GM23338 (cell line): ENCODE measurements around the gene ZNF800. TPM values are rescaled to one million over a fixed set of nuclear protein-coding genes. Genes with fewer than 3 reads are reported as not detected.

Experiments used
- ATAC-seq: fragments of 200-7000 bp; cut with Tn5 transposase; 3 replicates; pipeline ENCODE4 v1.9.1; 2020
- DNase-seq: peaks from one replicate; pipeline ENCODE4 v3.0.0-alpha.2; 2015; ENCODE audit warnings: low spot score
- H2AFZ ChIP-seq: fragments of 200-600 bp; sonication (generic); 2 replicates; pipeline ENCODE4 v1.8.0; 2016; ENCODE audit warnings: antibody characterized with exemption, mild to moderate bottlenecking, moderate library complexity
- H3F3A ChIP-seq: fragments of 200-600 bp; sonication (generic); replicated peaks from 2 replicates; pipeline ENCODE4 v1.8.0; 2017; ENCODE audit warnings: antibody characterized with exemption, mixed run types, low read depth
- H3K27ac ChIP-seq: fragments of 200-600 bp; sonication (generic); 2 replicates; pipeline ENCODE4 v1.6.1; 2016; ENCODE audit warnings: low read depth
- H3K27me3 ChIP-seq: fragments of 200-600 bp; sonication (generic); 2 replicates; pipeline ENCODE4 v1.8.0; 2016; ENCODE audit warnings: mild to moderate bottlenecking, mixed run types, moderate library complexity; ENCODE audit not compliant: insufficient read depth
- H3K36me3 ChIP-seq: fragments of 200-600 bp; sonication (generic); 2 replicates; pipeline ENCODE4 v1.8.0; 2016; ENCODE audit warnings: mild to moderate bottlenecking; ENCODE audit not compliant: insufficient read depth
- H3K4me1 ChIP-seq: fragments of 200-600 bp; sonication (generic); 2 replicates; pipeline ENCODE4 v1.8.0; 2016; ENCODE audit warnings: mild to moderate bottlenecking, moderate library complexity; ENCODE audit not compliant: insufficient read depth
- H3K4me2 ChIP-seq: fragments of 200-600 bp; sonication (generic); 2 replicates; pipeline ENCODE4 v1.7.1; 2017; ENCODE audit warnings: mixed run types
- H3K4me3 ChIP-seq: fragments of 200-600 bp; sonication (generic); 2 replicates; pipeline ENCODE4 v1.6.1; 2016; ENCODE audit warnings: mixed run types
- H3K79me2 ChIP-seq: fragments of 200-600 bp; sonication (generic); replicated peaks from 2 replicates; pipeline ENCODE4 v1.8.0; 2017; ENCODE audit warnings: mild to moderate bottlenecking; ENCODE audit not compliant: insufficient read depth
- H3K9me2 ChIP-seq: fragments of 200-600 bp; sonication (generic); 2 replicates; pipeline ENCODE4 v1.8.0; 2017; ENCODE audit not compliant: insufficient read depth
- H4K20me1 ChIP-seq: fragments of 200-600 bp; sonication (generic); replicated peaks from 2 replicates; pipeline ENCODE4 v1.8.0; 2017; ENCODE audit warnings: mild to moderate bottlenecking; ENCODE audit not compliant: insufficient read depth
- H3K27ac Mint-ChIP-seq: 2 replicates; pipeline ENCODE4 v1.8.0; 2020; ENCODE audit warnings: inconsistent platforms, mild to moderate bottlenecking, moderate library complexity, mixed read lengths
- H3K27me3 Mint-ChIP-seq: 3 replicates; pipeline ENCODE4 v1.8.0; 2022; ENCODE audit warnings: low read depth, mild to moderate bottlenecking, moderate library complexity, mixed read lengths, inconsistent platforms; ENCODE audit not compliant: insufficient read depth, poor library complexity
- H3K36me3 Mint-ChIP-seq: 3 replicates; pipeline ENCODE4 v1.8.0; 2021; ENCODE audit warnings: low read depth, mild to moderate bottlenecking, inconsistent platforms, moderate library complexity, mixed read lengths
- H3K4me1 Mint-ChIP-seq: 3 replicates; pipeline ENCODE4 v1.8.0; 2020; ENCODE audit warnings: mild to moderate bottlenecking, inconsistent platforms, mixed read lengths
- H3K4me3 Mint-ChIP-seq: 3 replicates; pipeline ENCODE4 v1.8.0; 2021; ENCODE audit warnings: moderate library complexity, mild to moderate bottlenecking, inconsistent platforms, mixed read lengths
- H3K9me3 Mint-ChIP-seq: 3 replicates; pipeline ENCODE4 v1.8.0; 2020; ENCODE audit warnings: moderate library complexity, mild to moderate bottlenecking, inconsistent platforms, mixed read lengths
- CREB1 ChIP-seq: fragments of 250-450 bp; sonication (Bioruptor Pico); IDR thresholded peaks from 2 replicates; pipeline ENCODE4 v1.5.0; 2020; ENCODE audit warnings: low read depth, mild to moderate bottlenecking, moderate library complexity
- ETS1 ChIP-seq: IDR thresholded peaks from 2 replicates; pipeline ENCODE4 v1.6.1; 2016; ENCODE audit warnings: antibody characterized with exemption
- EZH2 ChIP-seq: fragments of 200-600 bp; sonication (generic); IDR thresholded peaks from one replicate; pipeline ENCODE4 v1.8.0; 2017; ENCODE audit warnings: antibody characterized with exemption, mild to moderate bottlenecking, low read depth; ENCODE audit not compliant: unreplicated experiment
- JUNB ChIP-seq: IDR thresholded peaks from one replicate; pipeline ENCODE4 v1.6.1; 2016; ENCODE audit warnings: antibody characterized with exemption; ENCODE audit not compliant: unreplicated experiment
- NANOG ChIP-seq: IDR thresholded peaks from 2 replicates; pipeline ENCODE4 v1.6.1; 2016; ENCODE audit warnings: antibody characterized with exemption, borderline replicate concordance
- POLR2AphosphoS5 ChIP-seq: IDR thresholded peaks from 2 replicates; pipeline ENCODE4 v1.6.1; 2016; ENCODE audit warnings: antibody characterized with exemption, low read depth
- REST ChIP-seq: IDR thresholded peaks from one replicate; pipeline ENCODE4 v1.6.1; 2018; ENCODE audit warnings: antibody characterized with exemption; ENCODE audit not compliant: unreplicated experiment
- STAT1 ChIP-seq: IDR thresholded peaks from one replicate; pipeline ENCODE4 v1.6.1; 2016; ENCODE audit warnings: antibody characterized with exemption; ENCODE audit not compliant: unreplicated experiment
- ZNF114 ChIP-seq: fragments of 250-450 bp; sonication (Bioruptor Pico); IDR thresholded peaks from 2 replicates; pipeline ENCODE4 v1.5.0; 2020; ENCODE audit warnings: mild to moderate bottlenecking, moderate library complexity
- ZNF331 ChIP-seq: fragments of 250-450 bp; sonication (Bioruptor Pico); IDR thresholded peaks from 2 replicates; pipeline ENCODE4 v1.5.0; 2020; ENCODE audit warnings: low read depth, mild to moderate bottlenecking, moderate library complexity
- polyA plus RNA-seq: library from polyadenylated mRNA; unstranded; fragments of >200 nt; fragmentation: Nextera tagmentation; extraction: Ambion mirVana; gene quantifications from 2 replicates; pipeline ENCODE4 v1.2.1, GENCODE V29; 2016
- total RNA-seq: library from RNA; depleted of rRNA; stranded (reverse); fragments of >200 nt; shearing (Covaris generic); gene quantifications from 2 replicates; pipeline ENCODE4 v1.2.3, GENCODE V29; 2014; rRNA removed

Gene ZNF800
- total and polyA plus RNA-seq, 2 experiments from 2014 or later = 5.4 to 8.3 TPM

GRCh38 chr7:127322351-127322750 is 70.2 kb downstream of the ZNF800 start (continued):
- no peak for TF ChIP-seq REST
- no peak for TF ChIP-seq ZNF114 (CRISPR knock-in tag)
- no peak for TF ChIP-seq NANOG
- TF ChIP-seq JUNB = no peak
- TF ChIP-seq POLR2AphosphoS5 = no peak
- no peak for TF ChIP-seq EZH2
- TF ChIP-seq CREB1 = no peak

- no peaks in the 10 kb centered on the region for H3K27me3 ChIP-seq
- Mint-ChIP-seq H3K27me3 (no peaks in the 10 kb centered on the region), H3K4me3 (no peak overlapping the region), H3K36me3 (no peaks in the 10 kb centered on the region), H3K27ac (no peak overlapping the region), H3K9me3 (no peaks in the 10 kb centered on the region), H3K4me1 (peaks cover 6% of the 10 kb centered on the region; the same call in 2 of the 3 replicates)
- no peaks in the 10 kb centered on the region for H3K9me2 ChIP-seq
- H3K4me3 ChIP-seq = no peak overlapping the region
- H3K79me2 ChIP-seq = no peaks in the 10 kb centered on the region
- no peaks in the 10 kb centered on the region for H3K36me3 ChIP-seq
- H2AFZ ChIP-seq = no peak overlapping the region
- H3K27ac ChIP-seq = no peak overlapping the region
- ATAC-seq (no peak), DNase-seq (no peak)
- no peak overlapping the region for H3K4me2 ChIP-seq
- TF ChIP-seq REST (no peak), POLR2AphosphoS5 (no peak), ETS1 (no peak), ZNF331 (CRISPR knock-in tag) (no peak), ZNF114 (CRISPR knock-in tag) (no peak), STAT1 (no peak), JUNB (no peak), NANOG (no peak), EZH2 (no peak)
- no peaks in the 10 kb centered on the region for H4K20me1 ChIP-seq
- no peaks in the 10 kb centered on the region for H3F3A ChIP-seq
- H3K4me1 ChIP-seq = no peaks in the 10 kb centered on the region
Observed at GRCh38 chr7:127320974-127321373, 71.5 kb downstream of the ZNF800 start.

Other genes starting within 250 kb of the ZNF800 start
- 2.0 and 6.6 TPM in 2 replicates for gene GRM8, start 139.8 kb downstream of the ZNF800 start, total RNA-seq
- 1.7 and 1.9 TPM in 2 replicates for gene GRM8, start 139.8 kb downstream of the ZNF800 start, polyA plus RNA-seq
- 17.6 and 21.1 TPM in 2 replicates for gene GCC1, start 192.9 kb upstream of the ZNF800 start, total RNA-seq
- gene GCC1, start 192.9 kb upstream of the ZNF800 start, polyA plus RNA-seq = 2.4 and 3.2 TPM in 2 replicates
- gene ARF5, start 195.7 kb upstream of the ZNF800 start, total RNA-seq = 196 TPM in 2 replicates
- gene ARF5, start 195.7 kb upstream of the ZNF800 start, polyA plus RNA-seq = 201 and 206 TPM in 2 replicates
- gene FSCN3, start 201.0 kb upstream of the ZNF800 start, total RNA-seq = 0.31 and 3.5 TPM in 2 replicates
- 0.87 TPM in 1 of 2 replicates, not detected in the other for gene FSCN3, start 201.0 kb upstream of the ZNF800 start, polyA plus RNA-seq
- not detected in 2 replicates for gene PAX4, start 225.4 kb upstream of the ZNF800 start, total RNA-seq
- gene PAX4, start 225.4 kb upstream of the ZNF800 start, polyA plus RNA-seq = not detected in 2 replicates